ENCODE data around the gene SEMA3D.

DNA sequence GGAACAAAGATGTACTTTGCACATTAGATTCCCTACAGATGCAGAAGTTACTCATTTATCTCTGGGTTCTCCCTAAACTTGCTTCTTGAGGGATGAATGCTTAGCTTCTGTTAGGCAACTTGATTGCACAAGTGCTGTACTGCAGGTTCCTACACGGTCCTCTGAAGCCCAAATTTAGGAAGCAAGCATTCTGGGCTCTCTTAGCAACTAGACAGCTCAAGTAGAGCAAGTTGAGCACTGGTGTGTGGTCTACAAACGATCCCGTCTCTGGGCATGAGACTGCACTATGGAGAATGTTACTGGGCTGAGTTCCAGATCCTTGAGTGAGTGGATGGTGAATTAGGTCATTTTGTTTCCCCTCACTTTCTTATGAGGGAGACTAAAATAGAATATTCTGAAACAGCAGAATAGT lies 14.3 kb downstream of the SEMA3D start:
- TF ChIP-seq, protein P1, sequence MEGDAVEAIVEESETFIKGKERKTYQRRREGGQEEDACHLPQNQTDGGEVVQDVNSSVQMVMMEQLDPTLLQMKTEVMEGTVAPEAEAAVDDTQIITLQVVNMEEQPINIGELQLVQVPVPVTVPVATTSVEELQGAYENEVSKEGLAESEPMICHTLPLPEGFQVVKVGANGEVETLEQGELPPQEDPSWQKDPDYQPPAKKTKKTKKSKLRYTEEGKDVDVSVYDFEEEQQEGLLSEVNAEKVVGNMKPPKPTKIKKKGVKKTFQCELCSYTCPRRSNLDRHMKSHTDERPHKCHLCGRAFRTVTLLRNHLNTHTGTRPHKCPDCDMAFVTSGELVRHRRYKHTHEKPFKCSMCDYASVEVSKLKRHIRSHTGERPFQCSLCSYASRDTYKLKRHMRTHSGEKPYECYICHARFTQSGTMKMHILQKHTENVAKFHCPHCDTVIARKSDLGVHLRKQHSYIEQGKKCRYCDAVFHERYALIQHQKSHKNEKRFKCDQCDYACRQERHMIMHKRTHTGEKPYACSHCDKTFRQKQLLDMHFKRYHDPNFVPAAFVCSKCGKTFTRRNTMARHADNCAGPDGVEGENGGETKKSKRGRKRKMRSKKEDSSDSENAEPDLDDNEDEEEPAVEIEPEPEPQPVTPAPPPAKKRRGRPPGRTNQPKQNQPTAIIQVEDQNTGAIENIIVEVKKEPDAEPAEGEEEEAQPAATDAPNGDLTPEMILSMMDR (IDR thresholded peaks at IDR 0.05): no peak
- no peak for TF ChIP-seq POLR2A (IDR thresholded peaks at IDR 0.05)
